HG03108 (cell line): ENCODE measurements around the gene RAB5IF.
"Not testable (repeated sequence)": the region's sequence is repeated elsewhere in the genome, so short reads cannot be mapped to it uniquely, and the experiment has no call there.

Experiments used
- ATAC-seq: cut with Tn5 transposase; IDR thresholded peaks from one replicate; pipeline ENCODE4 v1.9.1; 2021; ENCODE audit warnings: moderate library complexity; ENCODE audit not compliant: unreplicated experiment

Gene RAB5IF

GRCh38 chr20:36605399-36606157, at the start of gene RAB5IF:
Gene RAB5IF, plus strand, starts transcription at chr20:36605779. Its CDS starts 173 bp downstream, at chr20:36605952.
- peak; percentile 82 for ATAC-seq

GRCh38 chr20:36562724-36563123, 42.9 kb upstream of the RAB5IF start:
- ATAC-seq = no peak

- no peak for ATAC-seq
These were observed 42.2 kb upstream of the RAB5IF start for GRCh38 chr20:36563374-36563773.

- not testable (repeated sequence) for ATAC-seq
These were observed 41.4 kb upstream of the RAB5IF start for GRCh38 chr20:36564078-36564725.

- not testable (repeated sequence) for ATAC-seq
These were observed 40.9 kb upstream of the RAB5IF start for GRCh38 chr20:36564726-36565121.

GRCh38 chr20:36565520-36565919, 40.1 kb upstream of the RAB5IF start:
- no peak for ATAC-seq

GRCh38 chr20:36569847-36570429, 35.6 kb upstream of the RAB5IF start:
- ATAC-seq = no peak

GRCh38 chr20:36571564-36572504, 33.7 kb upstream of the RAB5IF start:
- no peak for ATAC-seq

- ATAC-seq = peak; percentile 6
These were observed 32.9 kb upstream of the RAB5IF start for GRCh38 chr20:36572701-36573102.

- peak; percentile 68 for ATAC-seq
These were observed 32.3 kb upstream of the RAB5IF start, which contains the start of gene TGIF2 for GRCh38 chr20:36573103-36573797. Gene TGIF2, plus strand, starts transcription at chr20:36573597. Its CDS starts 5,178 bp downstream, at chr20:36578775.

- no peak for ATAC-seq
These were observed 31.7 kb upstream of the RAB5IF start for GRCh38 chr20:36573798-36574365.

- no peak for ATAC-seq
These were observed 31.0 kb upstream of the RAB5IF start for GRCh38 chr20:36574366-36575135.

- no peak for ATAC-seq
These were observed 29.5 kb upstream of the RAB5IF start for GRCh38 chr20:36576081-36576445.

- no peak for ATAC-seq
These were observed 27.1 kb upstream of the RAB5IF start for GRCh38 chr20:36578356-36579041.

- no peak for ATAC-seq
These were observed 25.5 kb upstream of the RAB5IF start for GRCh38 chr20:36579996-36580545.

GRCh38 chr20:36582322-36582721, 23.3 kb upstream of the RAB5IF start:
- ATAC-seq = no peak

GRCh38 chr20:36582821-36583220, 22.8 kb upstream of the RAB5IF start:
- ATAC-seq = no peak

GRCh38 chr20:36584018-36584481, 21.5 kb upstream of the RAB5IF start:
- no peak for ATAC-seq
